Endothelial cell (in vitro differentiated cells): Measurements from ENCODE around the gene EPO. TPM values are rescaled to one million over a fixed set of nuclear protein-coding genes. Genes with fewer than 3 reads are reported as not detected.

ENCODE experiments used
- DNase-seq: peaks from one replicate; pipeline ENCODE4 v3.0.0; 2021; ENCODE audit warnings: low spot score
- H3K27ac Mint-ChIP-seq: one replicate; pipeline ENCODE4 v1.8.0; 2021; ENCODE audit warnings: mixed read lengths, inconsistent platforms; ENCODE audit not compliant: unreplicated experiment
- H3K27me3 Mint-ChIP-seq: one replicate; pipeline ENCODE4 v1.8.0; 2021; ENCODE audit warnings: mild to moderate bottlenecking, moderate library complexity, mixed read lengths, inconsistent platforms; ENCODE audit not compliant: unreplicated experiment
- H3K36me3 Mint-ChIP-seq: one replicate; pipeline ENCODE4 v1.8.0; 2021; ENCODE audit warnings: mild to moderate bottlenecking, low read depth, mixed read lengths, inconsistent platforms; ENCODE audit not compliant: unreplicated experiment
- H3K4me1 Mint-ChIP-seq: one replicate; pipeline ENCODE4 v1.8.0; 2021; ENCODE audit warnings: mild to moderate bottlenecking, mixed read lengths, inconsistent platforms; ENCODE audit not compliant: unreplicated experiment
- H3K4me3 Mint-ChIP-seq: one replicate; pipeline ENCODE4 v1.8.0; 2021; ENCODE audit warnings: mild to moderate bottlenecking, mixed read lengths, inconsistent platforms; ENCODE audit not compliant: unreplicated experiment
- H3K9me3 Mint-ChIP-seq: one replicate; pipeline ENCODE4 v1.8.0; 2021; ENCODE audit warnings: mixed read lengths, inconsistent platforms; ENCODE audit not compliant: unreplicated experiment
- total RNA-seq: library from RNA; stranded (reverse); fragmentation: NEBNext Ultra II Directional; extraction: Animal tissue kit (Norgen Biotek cat#: 25700); gene quantifications from one replicate; pipeline ENCODE4 v1.2.1, GENCODE V29; 2021; ENCODE audit not compliant: unreplicated experiment
- TF ChIP-seq, protein P1 (sequence below): fragments of 200-600 bp; sonication (generic); IDR thresholded peaks from one replicate; pipeline ENCODE4 v1.5.0; 2021; ENCODE audit warnings: antibody characterized with exemption; ENCODE audit not compliant: unreplicated experiment

EPO gene
- total RNA-seq, 1 donor from 2014 or later, result 0.33 TPM

GRCh38 chr7:100739934-100740333 is 19.7 kb downstream of the EPO start:
- no peak overlapping the region for H3K27ac Mint-ChIP-seq
- peaks cover 4% of the 10 kb centered on the region for H3K9me3 Mint-ChIP-seq
- no peak for DNase-seq
- no peak overlapping the region for H3K4me3 Mint-ChIP-seq
- TF ChIP-seq, protein P1, sequence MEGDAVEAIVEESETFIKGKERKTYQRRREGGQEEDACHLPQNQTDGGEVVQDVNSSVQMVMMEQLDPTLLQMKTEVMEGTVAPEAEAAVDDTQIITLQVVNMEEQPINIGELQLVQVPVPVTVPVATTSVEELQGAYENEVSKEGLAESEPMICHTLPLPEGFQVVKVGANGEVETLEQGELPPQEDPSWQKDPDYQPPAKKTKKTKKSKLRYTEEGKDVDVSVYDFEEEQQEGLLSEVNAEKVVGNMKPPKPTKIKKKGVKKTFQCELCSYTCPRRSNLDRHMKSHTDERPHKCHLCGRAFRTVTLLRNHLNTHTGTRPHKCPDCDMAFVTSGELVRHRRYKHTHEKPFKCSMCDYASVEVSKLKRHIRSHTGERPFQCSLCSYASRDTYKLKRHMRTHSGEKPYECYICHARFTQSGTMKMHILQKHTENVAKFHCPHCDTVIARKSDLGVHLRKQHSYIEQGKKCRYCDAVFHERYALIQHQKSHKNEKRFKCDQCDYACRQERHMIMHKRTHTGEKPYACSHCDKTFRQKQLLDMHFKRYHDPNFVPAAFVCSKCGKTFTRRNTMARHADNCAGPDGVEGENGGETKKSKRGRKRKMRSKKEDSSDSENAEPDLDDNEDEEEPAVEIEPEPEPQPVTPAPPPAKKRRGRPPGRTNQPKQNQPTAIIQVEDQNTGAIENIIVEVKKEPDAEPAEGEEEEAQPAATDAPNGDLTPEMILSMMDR, result no peak
- H3K36me3 Mint-ChIP-seq, result no peaks in the 10 kb centered on the region
- H3K4me1 Mint-ChIP-seq, result no peaks in the 10 kb centered on the region
- H3K27me3 Mint-ChIP-seq, result peaks cover 2% of the 10 kb centered on the region

DNA sequence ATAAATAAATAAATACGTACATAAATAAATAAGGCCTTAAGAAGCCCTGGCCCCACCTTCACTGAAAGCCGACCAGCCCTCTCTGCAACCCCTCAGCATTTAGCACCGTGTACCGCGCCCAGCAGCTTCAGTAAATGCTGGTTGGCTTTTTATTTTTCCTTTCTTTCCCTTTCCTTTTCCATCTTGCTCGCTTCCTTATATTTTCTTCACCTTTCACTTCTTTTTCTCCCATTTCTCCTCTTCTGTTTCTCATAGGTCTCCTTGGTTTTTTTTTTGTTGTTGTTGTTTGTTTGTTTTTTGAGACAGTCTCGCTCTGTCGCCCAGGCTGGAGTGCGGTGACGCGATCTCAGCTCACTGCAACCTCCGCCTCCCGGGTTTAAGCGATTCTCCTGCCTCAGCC is 24.3 kb downstream of the EPO start:
- Mint-ChIP-seq H3K36me3 (no peaks in the 10 kb centered on the region), H3K4me1 (no peaks in the 10 kb centered on the region), H3K4me3 (no peak overlapping the region), H3K9me3 (peaks cover 4% of the 10 kb centered on the region), H3K27ac (no peak overlapping the region), H3K27me3 (peaks cover 2% of the 10 kb centered on the region)
- TF ChIP-seq, protein P1, result no peak
- DNase-seq, result no peak

DNA sequence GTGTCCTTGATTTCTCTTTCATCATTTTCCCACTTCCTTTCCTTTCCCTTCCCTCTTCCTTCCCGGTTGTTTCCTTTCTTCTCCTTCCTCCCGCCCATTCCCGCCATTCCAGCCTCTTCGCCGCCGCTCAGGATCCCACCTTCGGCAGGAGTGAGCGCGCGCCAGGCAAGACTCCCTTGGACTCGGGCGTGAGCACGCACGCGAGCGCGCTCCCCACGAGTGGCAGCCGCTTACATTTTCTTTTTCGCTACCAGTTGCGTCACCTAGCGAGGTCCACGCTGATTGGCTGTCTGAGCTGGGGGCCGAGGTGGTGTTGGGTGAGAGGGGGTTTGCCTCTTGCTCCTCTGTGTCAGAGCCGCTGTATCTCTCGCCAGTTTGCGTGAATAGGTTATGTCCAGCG is 24.9 kb downstream of the EPO start:
- Mint-ChIP-seq H3K27ac (peak overlapping the region; percentile 13), H3K9me3 (peaks cover 4% of the 10 kb centered on the region), H3K4me1 (no peaks in the 10 kb centered on the region), H3K27me3 (peaks cover 2% of the 10 kb centered on the region), H3K4me3 (peak overlapping the region; percentile 69), H3K36me3 (no peaks in the 10 kb centered on the region)
- DNase-seq, result no peak
- TF ChIP-seq, protein P1, result no peak

GRCh38 chr7:100752994-100753393 is 32.7 kb downstream of the EPO start:
- Mint-ChIP-seq H3K27ac (no peak overlapping the region), H3K27me3 (peaks cover 4% of the 10 kb centered on the region), H3K4me1 (no peaks in the 10 kb centered on the region), H3K36me3 (no peaks in the 10 kb centered on the region), H3K4me3 (no peak overlapping the region), H3K9me3 (no peaks in the 10 kb centered on the region)
- TF ChIP-seq, protein P1, result no peak
- DNase-seq, result no peak

DNA sequence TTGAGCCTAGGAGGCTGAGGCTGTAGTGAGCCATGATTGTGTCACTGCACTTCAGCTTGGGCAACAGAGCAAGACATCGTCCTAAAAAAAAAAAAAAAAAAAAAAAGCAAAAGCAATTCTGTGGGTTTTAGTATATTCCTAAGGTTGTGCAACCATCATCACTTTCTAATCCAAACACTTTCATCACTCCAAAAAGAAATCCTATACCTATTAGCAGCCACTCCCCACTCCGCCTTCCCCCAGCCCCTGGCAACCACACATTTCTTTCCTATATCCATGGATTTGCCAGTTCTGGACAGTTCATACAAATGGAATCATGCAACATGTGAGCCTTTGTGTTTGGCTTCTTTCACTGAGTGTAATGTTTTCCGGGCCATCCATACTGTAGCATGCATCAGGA is 33.5 kb downstream of the EPO start:
- Mint-ChIP-seq H3K27me3 (peaks cover 4% of the 10 kb centered on the region), H3K4me1 (no peaks in the 10 kb centered on the region), H3K9me3 (no peaks in the 10 kb centered on the region), H3K27ac (no peak overlapping the region), H3K4me3 (no peak overlapping the region), H3K36me3 (no peaks in the 10 kb centered on the region)
- DNase-seq, result no peak
- TF ChIP-seq, protein P1, result no peak
